ENCODE results near the gene FOXP1.

Gene FOXP1

DNA sequence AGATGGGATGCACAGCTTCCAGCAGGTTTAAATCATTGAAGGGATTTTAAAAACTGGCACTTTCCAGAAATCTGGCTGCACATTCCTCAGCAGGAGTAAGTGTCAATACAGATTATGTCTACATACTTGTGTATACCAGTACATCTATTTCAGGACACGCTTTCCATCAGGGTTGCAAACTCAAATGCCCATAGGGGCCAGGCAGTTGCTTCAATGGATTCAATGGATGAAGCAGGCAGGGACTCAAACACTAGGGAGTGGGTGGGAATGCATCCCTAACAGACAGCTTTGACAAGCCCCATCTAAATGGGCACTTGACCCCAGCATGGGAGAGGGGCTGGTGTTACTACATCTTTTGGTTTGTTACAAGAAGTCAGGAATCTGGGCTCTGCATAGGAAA lies 136.8 kb downstream of the FOXP1 start:
- TF ChIP-seq ZNF565 (CRISPR knock-in tag; conservative IDR thresholded peaks at IDR 0.05; ENCODE audit: low read depth), result no peak
- TF ChIP-seq PPARA (CRISPR knock-in tag; IDR thresholded peaks at IDR 0.05; ENCODE audit: borderline replicate concordance), result no peak
- TF ChIP-seq ESRRG (CRISPR knock-in tag; IDR thresholded peaks at IDR 0.05), result no peak
- TF ChIP-seq BACH2 (CRISPR knock-in tag; IDR thresholded peaks at IDR 0.05; ENCODE audit: borderline replicate concordance), result no peak
- no peak for TF ChIP-seq ZFP30 (CRISPR knock-in tag; IDR thresholded peaks at IDR 0.05)
- TF ChIP-seq ZNF8 (CRISPR knock-in tag; IDR thresholded peaks at IDR 0.05), result no peak
- TF ChIP-seq GLIS3 (CRISPR knock-in tag; IDR thresholded peaks at IDR 0.05), result no peak
- TF ChIP-seq, protein P1, sequence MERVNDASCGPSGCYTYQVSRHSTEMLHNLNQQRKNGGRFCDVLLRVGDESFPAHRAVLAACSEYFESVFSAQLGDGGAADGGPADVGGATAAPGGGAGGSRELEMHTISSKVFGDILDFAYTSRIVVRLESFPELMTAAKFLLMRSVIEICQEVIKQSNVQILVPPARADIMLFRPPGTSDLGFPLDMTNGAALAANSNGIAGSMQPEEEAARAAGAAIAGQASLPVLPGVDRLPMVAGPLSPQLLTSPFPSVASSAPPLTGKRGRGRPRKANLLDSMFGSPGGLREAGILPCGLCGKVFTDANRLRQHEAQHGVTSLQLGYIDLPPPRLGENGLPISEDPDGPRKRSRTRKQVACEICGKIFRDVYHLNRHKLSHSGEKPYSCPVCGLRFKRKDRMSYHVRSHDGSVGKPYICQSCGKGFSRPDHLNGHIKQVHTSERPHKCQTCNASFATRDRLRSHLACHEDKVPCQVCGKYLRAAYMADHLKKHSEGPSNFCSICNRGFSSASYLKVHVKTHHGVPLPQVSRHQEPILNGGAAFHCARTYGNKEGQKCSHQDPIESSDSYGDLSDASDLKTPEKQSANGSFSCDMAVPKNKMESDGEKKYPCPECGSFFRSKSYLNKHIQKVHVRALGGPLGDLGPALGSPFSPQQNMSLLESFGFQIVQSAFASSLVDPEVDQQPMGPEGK (CRISPR knock-in tag; IDR thresholded peaks at IDR 0.05; ENCODE audit: borderline replicate concordance), result no peak
- no peak for TF ChIP-seq POU6F1 (CRISPR knock-in tag; IDR thresholded peaks at IDR 0.05; ENCODE audit: borderline replicate concordance, low read depth)
- no peak for TF ChIP-seq ISL1 (CRISPR knock-in tag; IDR thresholded peaks at IDR 0.05)
- TF ChIP-seq ZFP3 (CRISPR knock-in tag; IDR thresholded peaks at IDR 0.05), result no peak
- no peak for TF ChIP-seq OSR1 (CRISPR knock-in tag; IDR thresholded peaks at IDR 0.05)
- TF ChIP-seq ZC3H10 (CRISPR knock-in tag; IDR thresholded peaks at IDR 0.05), result no peak
- TF ChIP-seq SNAI2 (CRISPR knock-in tag; IDR thresholded peaks at IDR 0.05), result no peak
- no peak for TF ChIP-seq RARB (CRISPR knock-in tag; IDR thresholded peaks at IDR 0.05)
- TF ChIP-seq, protein P2, sequence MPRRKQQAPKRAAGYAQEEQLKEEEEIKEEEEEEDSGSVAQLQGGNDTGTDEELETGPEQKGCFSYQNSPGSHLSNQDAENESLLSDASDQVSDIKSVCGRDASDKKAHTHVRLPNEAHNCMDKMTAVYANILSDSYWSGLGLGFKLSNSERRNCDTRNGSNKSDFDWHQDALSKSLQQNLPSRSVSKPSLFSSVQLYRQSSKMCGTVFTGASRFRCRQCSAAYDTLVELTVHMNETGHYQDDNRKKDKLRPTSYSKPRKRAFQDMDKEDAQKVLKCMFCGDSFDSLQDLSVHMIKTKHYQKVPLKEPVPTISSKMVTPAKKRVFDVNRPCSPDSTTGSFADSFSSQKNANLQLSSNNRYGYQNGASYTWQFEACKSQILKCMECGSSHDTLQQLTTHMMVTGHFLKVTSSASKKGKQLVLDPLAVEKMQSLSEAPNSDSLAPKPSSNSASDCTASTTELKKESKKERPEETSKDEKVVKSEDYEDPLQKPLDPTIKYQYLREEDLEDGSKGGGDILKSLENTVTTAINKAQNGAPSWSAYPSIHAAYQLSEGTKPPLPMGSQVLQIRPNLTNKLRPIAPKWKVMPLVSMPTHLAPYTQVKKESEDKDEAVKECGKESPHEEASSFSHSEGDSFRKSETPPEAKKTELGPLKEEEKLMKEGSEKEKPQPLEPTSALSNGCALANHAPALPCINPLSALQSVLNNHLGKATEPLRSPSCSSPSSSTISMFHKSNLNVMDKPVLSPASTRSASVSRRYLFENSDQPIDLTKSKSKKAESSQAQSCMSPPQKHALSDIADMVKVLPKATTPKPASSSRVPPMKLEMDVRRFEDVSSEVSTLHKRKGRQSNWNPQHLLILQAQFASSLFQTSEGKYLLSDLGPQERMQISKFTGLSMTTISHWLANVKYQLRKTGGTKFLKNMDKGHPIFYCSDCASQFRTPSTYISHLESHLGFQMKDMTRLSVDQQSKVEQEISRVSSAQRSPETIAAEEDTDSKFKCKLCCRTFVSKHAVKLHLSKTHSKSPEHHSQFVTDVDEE (CRISPR knock-in tag; IDR thresholded peaks at IDR 0.05), result no peak
- TF ChIP-seq CREB5 (CRISPR knock-in tag; IDR thresholded peaks at IDR 0.05; ENCODE audit: low read depth), result no peak
- no peak for TF ChIP-seq ARNTL (CRISPR knock-in tag; IDR thresholded peaks at IDR 0.05; ENCODE audit: borderline replicate concordance, low read depth)
- no peak for ATAC-seq

GRCh38 chr3:71446260-71446659 lies 137.3 kb downstream of the FOXP1 start:
- no peak for ATAC-seq
- no peak for TF ChIP-seq GLIS3 (CRISPR knock-in tag; IDR thresholded peaks at IDR 0.05)
- TF ChIP-seq ZNF8 (CRISPR knock-in tag; IDR thresholded peaks at IDR 0.05), result no peak
- no peak for TF ChIP-seq OSR1 (CRISPR knock-in tag; IDR thresholded peaks at IDR 0.05)
- no peak for TF ChIP-seq SNAI2 (CRISPR knock-in tag; IDR thresholded peaks at IDR 0.05)
- TF ChIP-seq ESRRG (CRISPR knock-in tag; IDR thresholded peaks at IDR 0.05), result no peak
- TF ChIP-seq CREB5 (CRISPR knock-in tag; IDR thresholded peaks at IDR 0.05; ENCODE audit: low read depth), result no peak
- TF ChIP-seq ZNF565 (CRISPR knock-in tag; conservative IDR thresholded peaks at IDR 0.05; ENCODE audit: low read depth), result no peak
- no peak for TF ChIP-seq CSDC2 (CRISPR knock-in tag; IDR thresholded peaks at IDR 0.05)

DNA sequence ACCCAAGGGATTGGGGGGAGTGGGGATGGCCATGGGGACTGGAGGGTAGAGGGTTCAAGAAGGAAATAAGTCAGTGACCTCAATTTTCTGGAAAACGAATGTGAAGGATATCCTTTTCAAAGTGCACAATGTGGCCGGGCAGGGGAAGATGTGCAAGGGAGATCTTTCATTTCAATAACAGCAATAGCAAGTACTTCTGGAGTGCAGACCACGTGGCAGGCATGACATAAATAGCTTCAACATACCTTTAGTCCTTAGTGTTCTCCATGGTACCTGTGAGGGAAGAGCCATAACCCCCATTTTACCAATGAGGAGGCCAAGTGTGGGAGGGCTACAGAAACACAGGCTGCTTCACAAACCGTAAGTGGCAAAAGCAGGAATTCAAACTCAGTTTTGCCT lies 138.7 kb downstream of the FOXP1 start:
- TF ChIP-seq RARB (CRISPR knock-in tag; IDR thresholded peaks at IDR 0.05), result no peak
- TF ChIP-seq ZC3H10 (CRISPR knock-in tag; IDR thresholded peaks at IDR 0.05), result no peak
- no peak for TF ChIP-seq CSRNP3 (CRISPR knock-in tag; IDR thresholded peaks at IDR 0.05)
- peak; percentile 19; the same call in 2 of the 3 replicates for ATAC-seq

All from SK-N-SH treated with all-trans-retinoic acid at 6 μM for 48 hours (cell line).